ES-I3 (cell line): Measurements from ENCODE around the gene HIPK3.
"Not testable (repeated sequence)": the region's sequence is repeated elsewhere in the genome, so short reads cannot be mapped to it uniquely, and the experiment has no call there.

Experiments used
- H3K36me3 ChIP-seq: 2 replicates; pipeline ENCODE4 v1.6.1; 2013; ENCODE audit warnings: mild to moderate bottlenecking, low read length, control low read depth, moderate library complexity; ENCODE audit not compliant: insufficient read depth
- H3K4me1 ChIP-seq: 2 replicates; pipeline ENCODE4 v1.6.1; 2013; ENCODE audit warnings: mild to moderate bottlenecking, control low read depth, low read length; ENCODE audit not compliant: insufficient read depth
- H3K9ac ChIP-seq: 2 replicates; pipeline ENCODE4 v1.6.1; 2013; ENCODE audit warnings: low read depth, mild to moderate bottlenecking, low read length, moderate library complexity
- H3K9me3 ChIP-seq: 2 replicates; pipeline ENCODE4 v1.6.1; 2013; ENCODE audit warnings: mild to moderate bottlenecking, low read length, moderate library complexity; ENCODE audit not compliant: control insufficient read depth, insufficient read depth

HIPK3 gene

GRCh38 chr11:33303541-33303940 lies 46.4 kb downstream of the HIPK3 start:
- H3K4me1 ChIP-seq = 0 out of 2 replicates have a peak, but pooled peaks cover 2% of the 10 kb centered on the region
- no peaks in the 10 kb centered on the region for H3K36me3 ChIP-seq
- H3K9me3 ChIP-seq = no peaks in the 10 kb centered on the region
- no peak overlapping the region for H3K9ac ChIP-seq

DNA sequence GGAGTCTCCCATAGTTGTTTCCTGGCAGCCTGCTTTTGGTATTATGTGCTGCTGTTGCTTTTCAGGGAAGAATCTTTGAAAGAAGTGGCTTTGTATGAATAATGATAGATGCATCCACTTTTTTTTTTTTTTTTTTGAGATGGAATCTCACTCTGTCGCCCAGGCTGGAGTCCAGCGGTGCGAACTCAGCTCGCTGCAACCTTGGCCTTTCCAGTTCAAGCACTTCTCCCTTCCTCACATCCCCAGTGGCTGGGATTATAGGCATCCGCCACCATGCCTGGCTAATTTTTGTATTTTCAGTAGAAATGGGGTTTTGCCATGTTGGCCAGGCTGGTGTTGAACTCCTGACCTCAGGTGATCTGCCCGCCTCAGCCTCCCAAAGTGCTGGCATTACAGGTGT lies 49.6 kb downstream of the HIPK3 start:
- not testable (repeated sequence) for H3K9ac ChIP-seq, H3K9me3 ChIP-seq, H3K4me1 ChIP-seq, H3K36me3 ChIP-seq

GRCh38 chr11:33307984-33308383 lies 50.8 kb downstream of the HIPK3 start:
- H3K9me3 ChIP-seq = no peaks in the 10 kb centered on the region
- no peaks in the 10 kb centered on the region for H3K36me3 ChIP-seq
- no peak overlapping the region for H3K9ac ChIP-seq
- H3K4me1 ChIP-seq = peaks cover 6% of the 10 kb centered on the region; the same call in 1 of the 2 replicates

DNA sequence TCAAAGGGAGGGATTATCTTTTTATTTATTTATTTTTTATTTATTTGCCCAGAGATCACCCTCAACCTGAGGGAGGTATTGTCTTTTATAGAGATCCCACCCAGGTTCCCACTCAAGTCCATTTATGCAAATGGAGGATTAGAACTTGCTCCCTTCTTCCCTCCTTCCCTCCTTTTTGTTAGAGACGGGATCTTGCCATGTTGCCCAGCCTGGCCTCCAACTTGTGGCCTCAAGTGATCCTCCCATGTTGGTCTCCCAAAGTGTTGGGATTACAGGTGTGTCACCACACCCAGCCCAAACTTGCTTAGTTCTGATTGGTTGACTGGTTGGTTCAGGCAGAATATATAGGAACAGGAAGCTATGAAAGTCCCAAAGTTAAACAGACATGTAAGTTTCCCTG lies 51.9 kb downstream of the HIPK3 start:
- Histone ChIP-seq H3K4me1 (peaks cover 6% of the 10 kb centered on the region; the same call in 1 of the 2 replicates), H3K36me3 (no peaks in the 10 kb centered on the region)

DNA sequence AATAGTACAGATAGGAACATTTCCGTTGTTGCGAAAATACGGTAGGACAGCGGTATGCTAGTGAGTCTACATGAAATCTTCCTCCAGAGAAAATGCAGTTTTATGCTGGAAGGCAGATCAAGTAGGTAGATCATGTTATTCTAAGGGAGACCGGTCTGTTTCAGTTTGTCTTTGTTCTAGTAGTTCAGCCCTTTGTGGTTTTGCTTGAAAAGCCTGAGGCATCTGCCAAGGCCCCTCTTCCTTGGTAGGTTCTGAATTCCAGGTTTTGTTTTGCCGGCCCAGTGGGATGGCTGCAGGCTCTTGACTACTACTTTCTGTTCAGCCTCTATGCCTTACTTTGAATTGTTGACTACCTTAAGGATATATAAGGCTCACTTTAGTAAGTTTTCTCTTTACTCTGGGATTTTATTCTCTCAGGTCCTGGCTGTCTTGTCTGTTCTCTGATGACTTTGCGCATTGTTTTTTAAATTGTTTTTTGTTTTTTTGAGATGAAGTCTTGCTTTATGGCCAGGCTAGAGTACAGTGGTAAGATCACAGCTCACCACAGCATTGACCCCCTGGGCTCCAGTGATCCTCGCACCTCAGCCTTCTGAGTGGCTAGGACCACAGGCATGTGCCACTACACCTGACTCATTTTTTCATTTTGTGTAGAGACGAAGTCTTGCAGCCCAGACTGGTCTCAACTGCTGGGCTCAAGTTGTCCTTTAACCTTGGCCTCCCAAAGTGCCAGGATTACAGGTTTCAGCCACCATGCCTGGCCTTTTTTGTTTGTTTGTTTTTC lies 53.7 kb downstream of the HIPK3 start:
- Histone ChIP-seq H3K9me3 (no peaks in the 10 kb centered on the region), H3K4me1 (peaks cover 6% of the 10 kb centered on the region; the same call in 1 of the 2 replicates), H3K9ac (no peak overlapping the region), H3K36me3 (no peaks in the 10 kb centered on the region)

More for the DNA sequence above, 51.9 kb downstream of the HIPK3 start:
- no peak overlapping the region for H3K9ac ChIP-seq
- H3K9me3 ChIP-seq = no peaks in the 10 kb centered on the region

DNA sequence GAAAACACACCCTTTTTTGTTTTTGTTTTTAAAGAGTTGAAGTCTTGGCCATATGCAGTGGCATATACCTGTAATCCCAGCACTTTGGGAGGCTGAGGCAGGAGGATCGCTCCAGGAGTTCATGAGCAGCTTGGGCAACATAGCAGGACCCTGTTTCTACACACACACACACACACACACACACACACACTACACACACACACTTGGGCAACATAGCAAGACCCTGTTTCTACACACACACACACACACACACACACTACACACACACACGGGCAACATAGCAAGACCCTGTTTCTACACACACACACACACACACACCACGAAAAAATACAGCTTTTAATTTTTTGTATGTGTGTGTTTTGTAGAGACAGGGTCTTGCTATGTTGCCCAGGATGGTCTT lies 54.5 kb downstream of the HIPK3 start:
- H3K4me1 ChIP-seq = peaks cover 6% of the 10 kb centered on the region; the same call in 1 of the 2 replicates
- no peaks in the 10 kb centered on the region for H3K36me3 ChIP-seq
- no peak overlapping the region for H3K9ac ChIP-seq
- no peaks in the 10 kb centered on the region for H3K9me3 ChIP-seq

- Histone ChIP-seq H3K36me3 (no peaks in the 10 kb centered on the region), H3K9ac (no peak overlapping the region), H3K9me3 (no peaks in the 10 kb centered on the region), H3K4me1 (peaks cover 11% of the 10 kb centered on the region)
Observed at GRCh38 chr11:33315822-33316221, 58.6 kb downstream of the HIPK3 start.

GRCh38 chr11:33317662-33318061 lies 60.5 kb downstream of the HIPK3 start:
- peaks cover 7% of the 10 kb centered on the region; the same call in 1 of the 2 replicates for H3K4me1 ChIP-seq
- no peak overlapping the region for H3K9ac ChIP-seq
- no peaks in the 10 kb centered on the region for H3K36me3 ChIP-seq
- no peaks in the 10 kb centered on the region for H3K9me3 ChIP-seq

DNA sequence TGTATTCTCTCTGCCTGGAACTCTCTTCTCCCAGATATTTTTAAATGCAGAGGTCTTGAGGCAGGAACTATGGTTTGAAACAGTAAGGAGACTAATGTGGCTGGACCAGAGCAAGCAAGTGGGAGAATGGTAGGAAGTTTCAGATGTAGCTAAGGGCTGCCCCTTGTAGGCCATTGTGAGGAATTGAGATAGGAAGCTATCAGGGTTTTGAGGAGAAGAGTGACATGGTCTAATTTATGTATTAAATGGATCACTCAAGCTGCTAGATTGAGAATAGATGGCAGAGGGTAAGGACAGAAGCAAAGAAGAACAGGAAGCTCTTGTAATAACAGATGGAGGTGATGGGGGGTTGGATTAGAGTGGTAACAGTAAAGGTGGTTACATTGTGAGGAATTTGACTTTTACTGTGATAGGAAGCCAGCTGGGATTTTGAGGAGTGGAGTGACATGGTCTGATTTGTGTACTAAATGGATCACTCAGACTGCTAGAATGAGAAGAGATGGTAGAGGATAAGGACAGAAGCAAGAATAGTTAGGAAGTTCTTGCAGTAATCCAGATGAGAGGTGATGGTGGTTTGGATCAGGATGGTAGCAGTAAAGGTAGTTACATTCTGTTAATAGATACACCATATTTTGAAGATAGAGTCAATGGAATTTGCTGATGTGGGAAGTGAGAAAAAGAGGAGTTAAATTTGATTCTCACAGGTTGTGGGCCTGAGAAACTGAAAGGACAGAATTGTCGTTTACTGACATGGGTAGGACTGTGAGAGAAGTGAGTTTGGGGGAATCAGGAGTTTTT lies 63.0 kb downstream of the HIPK3 start:
- Histone ChIP-seq H3K36me3 (no peaks in the 10 kb centered on the region), H3K4me1 (peaks cover 13% of the 10 kb centered on the region), H3K9ac (no peak overlapping the region), H3K9me3 (no peaks in the 10 kb centered on the region)

DNA sequence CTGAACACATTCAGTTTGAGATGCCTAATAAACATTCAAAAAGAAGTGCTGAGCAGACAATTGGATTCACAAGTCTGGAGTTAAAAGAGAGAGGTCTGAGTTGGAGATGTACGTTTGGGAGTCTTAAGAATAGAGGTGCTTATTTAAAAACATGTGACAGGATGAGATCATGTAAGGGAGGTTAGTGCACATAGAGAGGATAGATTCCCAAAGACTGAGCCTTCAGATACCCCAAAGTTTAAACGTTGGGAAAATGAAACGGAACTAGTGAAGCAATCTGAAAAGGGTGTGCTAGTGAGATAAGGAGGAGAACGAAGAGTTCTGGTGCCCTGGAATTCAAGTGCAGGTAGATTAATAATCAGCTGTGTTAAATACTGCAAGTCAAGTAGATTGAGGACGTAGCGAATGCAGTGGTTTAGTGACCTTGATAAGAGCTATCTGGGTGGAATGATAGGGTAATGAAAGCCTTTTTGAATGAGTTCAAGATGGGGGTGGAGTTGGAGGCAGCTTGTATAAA lies 63.7 kb downstream of the HIPK3 start:
- H3K9me3 ChIP-seq = no peaks in the 10 kb centered on the region
- peaks cover 13% of the 10 kb centered on the region for H3K4me1 ChIP-seq

DNA sequence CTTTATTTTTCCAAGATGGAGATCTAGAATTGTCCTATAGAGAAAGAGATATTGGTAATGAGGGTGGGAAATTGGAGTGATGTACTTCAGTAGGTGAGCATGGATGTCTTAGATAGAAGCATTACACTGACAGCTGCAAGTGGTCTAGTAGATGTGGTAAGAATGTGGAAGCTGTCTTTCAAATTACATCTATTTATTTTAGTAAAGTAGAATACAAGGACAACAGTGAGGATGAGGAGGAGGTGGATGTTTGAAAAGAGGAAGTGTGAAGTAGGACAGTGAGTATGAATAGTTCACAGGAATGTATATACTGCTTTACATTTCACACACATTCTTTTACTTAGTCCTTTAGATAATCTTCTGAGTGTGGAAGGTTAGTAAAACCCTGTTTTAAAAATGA lies 64.2 kb downstream of the HIPK3 start:
- Histone ChIP-seq H3K9ac (no peak overlapping the region), H3K9me3 (no peaks in the 10 kb centered on the region), H3K4me1 (peaks cover 13% of the 10 kb centered on the region), H3K36me3 (no peaks in the 10 kb centered on the region)

More for the DNA sequence above, 63.7 kb downstream of the HIPK3 start:
- H3K36me3 ChIP-seq = no peaks in the 10 kb centered on the region
- no peak overlapping the region for H3K9ac ChIP-seq

GRCh38 chr11:33323421-33323820 lies 66.2 kb downstream of the HIPK3 start:
- H3K36me3 ChIP-seq = no peaks in the 10 kb centered on the region
- no peak overlapping the region for H3K9ac ChIP-seq
- H3K4me1 ChIP-seq = peaks cover 13% of the 10 kb centered on the region
- no peaks in the 10 kb centered on the region for H3K9me3 ChIP-seq

- H3K36me3 ChIP-seq = no peaks in the 10 kb centered on the region
- H3K9me3 ChIP-seq = no peaks in the 10 kb centered on the region
- H3K4me1 ChIP-seq = peaks cover 13% of the 10 kb centered on the region
- no peak overlapping the region for H3K9ac ChIP-seq
Observed at GRCh38 chr11:33324302-33324985, 67.3 kb downstream of the HIPK3 start.

DNA sequence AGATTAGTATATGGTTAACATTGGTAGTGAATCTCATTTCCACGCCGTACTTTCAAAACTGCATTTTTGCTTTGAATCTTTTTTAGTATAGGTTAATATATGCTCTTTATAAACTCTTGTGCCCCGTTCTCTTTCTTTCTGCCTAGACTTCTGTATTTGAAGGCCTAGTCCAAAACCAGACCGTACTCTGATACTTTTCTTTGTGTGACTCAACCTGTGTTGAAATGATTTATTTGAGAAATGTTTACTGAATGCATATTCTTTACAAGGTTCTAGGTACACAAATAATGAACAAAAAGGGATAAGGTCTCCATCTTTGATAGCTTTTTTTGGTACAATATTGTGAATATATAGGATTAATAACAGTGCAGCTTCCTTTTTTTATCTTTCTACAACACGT lies 68.3 kb downstream of the HIPK3 start:
- no peaks in the 10 kb centered on the region for H3K36me3 ChIP-seq
- H3K9me3 ChIP-seq = no peaks in the 10 kb centered on the region
- no peak overlapping the region for H3K9ac ChIP-seq
- H3K4me1 ChIP-seq = peaks cover 9% of the 10 kb centered on the region
